ENCODE measurements around the gene GLT8D2.

GLT8D2 gene

GRCh38 chr12:104083769-104084475 is 33.9 kb upstream of the GLT8D2 start:
- no peak for DNase-seq (ENCODE audit: low read depth)
- H3K4me3 ChIP-seq (ENCODE audit: low read length) = no peak overlapping the region
- no peak for TF ChIP-seq CTCF (conservative IDR thresholded peaks at IDR 0.05; ENCODE audit: low read length)

- no peak overlapping the region for H3K4me3 ChIP-seq (ENCODE audit: low read length)
- no peak for DNase-seq (ENCODE audit: low read depth)
- no peak for TF ChIP-seq CTCF (conservative IDR thresholded peaks at IDR 0.05; ENCODE audit: low read length)
Measured at GRCh38 chr12:104080764-104081163, 30.8 kb upstream of the GLT8D2 start.

GRCh38 chr12:104079024-104079423 is 29.0 kb upstream of the GLT8D2 start:
- TF ChIP-seq CTCF (conservative IDR thresholded peaks at IDR 0.05; ENCODE audit: low read length) = no peak
- DNase-seq (ENCODE audit: low read depth) = no peak
- H3K4me3 ChIP-seq (ENCODE audit: low read length) = no peak overlapping the region

- TF ChIP-seq CTCF (conservative IDR thresholded peaks at IDR 0.05; ENCODE audit: low read length) = no peak
- no peak for DNase-seq (ENCODE audit: low read depth)
- no peak overlapping the region for H3K4me3 ChIP-seq (ENCODE audit: low read length)
Measured at GRCh38 chr12:104073699-104074098, 23.7 kb upstream of the GLT8D2 start.

GRCh38 chr12:104072099-104072498 is 22.1 kb upstream of the GLT8D2 start:
- TF ChIP-seq CTCF (conservative IDR thresholded peaks at IDR 0.05; ENCODE audit: low read length) = no peak
- H3K4me3 ChIP-seq (ENCODE audit: low read length) = no peak overlapping the region
- DNase-seq (ENCODE audit: low read depth) = no peak

GRCh38 chr12:104064842-104065427 is 14.9 kb upstream of the GLT8D2 start:
- peak; percentile 14 for DNase-seq (ENCODE audit: low read depth)
- H3K4me3 ChIP-seq (ENCODE audit: low read length) = peak overlapping the region; percentile 96
- TF ChIP-seq CTCF (conservative IDR thresholded peaks at IDR 0.05; ENCODE audit: low read length) = no peak

Measured in AG10803 (cell line).